HEK293 (cell line): ENCODE measurements around the gene ABCC2.
A peak's percentile ranks its signal among the peaks of the same experiment; 100 is the strongest.

Experiments
- CTCF ChIA-PET: fragments of 350-600 bp; formaldehyde crosslinking; extraction: SDS; loops from one replicate; lab custom pipeline; 2021; ENCODE audit warnings: antibody characterized with exemption; lab: Yijun Ruan, JAX
- POLR2A ChIA-PET: fragments of 300-600 bp; formaldehyde crosslinking; extraction: SDS; loops from one replicate; lab custom pipeline; 2020; ENCODE audit warnings: antibody characterized with exemption, inconsistent platforms; lab: Yijun Ruan, JAX
- H3K27ac ChIP-seq: fragments of 200-500 bp; sonication (Bioruptor generic); 2 replicates; pipeline ENCODE4 v1.5.1; 2014; ENCODE audit warnings: low read depth, low read length, control low read depth, inconsistent platforms; ENCODE audit errors: extremely low read depth
- H3K36me3 ChIP-seq, 2 experiments: fragments of 200-500 bp in 1 of 2; sonication (Bioruptor generic) in 1 of 2; 1 replicate in 1 of 2; 2 replicates in 1 of 2; pipeline ENCODE4 v1.5.1; 2014 to 2017; ENCODE audit warnings: inconsistent platforms in 2 of 2, low read length in 2 of 2; ENCODE audit not compliant: control insufficient read depth in 2 of 2, insufficient read depth in 1 of 2
- H3K4me1 ChIP-seq: fragments of 200-500 bp; sonication (Bioruptor generic); 2 replicates; pipeline ENCODE4 v1.5.1; 2014; ENCODE audit warnings: mild to moderate bottlenecking, low read length, inconsistent platforms; ENCODE audit not compliant: control insufficient read depth, insufficient read depth
- H3K4me3 ChIP-seq: 2 replicates; pipeline ENCODE4 v1.5.1; 2011; ENCODE audit warnings: low read depth, mild to moderate bottlenecking, control low read depth, low read length, moderate library complexity
- H3K9me3 ChIP-seq: fragments of 200-500 bp; sonication (Bioruptor generic); 2 replicates; pipeline ENCODE4 v1.5.1; 2014; ENCODE audit warnings: low read depth, low read length, inconsistent platforms; ENCODE audit not compliant: control insufficient read depth, insufficient read depth
- ZBTB17 ChIP-seq: fragments of 450-650 bp; formaldehyde crosslinking; IDR thresholded peaks from 2 replicates; pipeline ENCODE4 v1.5.1; 2016; ENCODE audit warnings: missing biosample characterization, missing genetic modification characterization
- ZIC2 ChIP-seq: fragments of 450-650 bp; formaldehyde crosslinking; IDR thresholded peaks from 2 replicates; pipeline ENCODE4 v1.5.1; 2016; ENCODE audit warnings: missing biosample characterization, missing genetic modification characterization
- ZNF121 ChIP-seq: fragments of 450-650 bp; formaldehyde crosslinking; IDR thresholded peaks from 2 replicates; pipeline ENCODE4 v1.5.1; 2016; ENCODE audit warnings: missing biosample characterization, missing genetic modification characterization
- ZNF184 ChIP-seq: fragments of 450-650 bp; IDR thresholded peaks from 2 replicates; pipeline ENCODE4 v1.5.1; 2018; ENCODE audit warnings: missing biosample characterization, mild to moderate bottlenecking, missing genetic modification characterization
- ZNF223 ChIP-seq: fragments of 450-650 bp; formaldehyde crosslinking; IDR thresholded peaks from 2 replicates; pipeline ENCODE4 v1.5.1; 2016; ENCODE audit warnings: missing biosample characterization, missing genetic modification characterization
- ZNF24 ChIP-seq: fragments of 450-650 bp; formaldehyde crosslinking; IDR thresholded peaks from 2 replicates; pipeline ENCODE4 v1.5.1; 2016; ENCODE audit warnings: missing biosample characterization, missing genetic modification characterization
- ZNF274 ChIP-seq, 2 experiments: fragments of 200-500 bp in 1 of 2; fragments of 450-650 bp in 1 of 2; sonication (Bioruptor generic) in 1 of 2; formaldehyde crosslinking in 1 of 2; IDR thresholded peaks; 2 replicates each; pipeline versions ENCODE4 v1.5.1 to v1.6.1; 2014 to 2016; ENCODE audit warnings: borderline replicate concordance in 1 of 2, inconsistent platforms in 1 of 2, low read length in 1 of 2, missing biosample characterization in 1 of 2, missing genetic modification characterization in 1 of 2
- ZNF335 ChIP-seq: fragments of 450-650 bp; formaldehyde crosslinking; conservative IDR thresholded peaks from 2 replicates; pipeline ENCODE4 v1.5.1; 2016; ENCODE audit warnings: missing biosample characterization, missing genetic modification characterization
- ZNF391 ChIP-seq: fragments of 450-650 bp; formaldehyde crosslinking; IDR thresholded peaks from 2 replicates; pipeline ENCODE4 v1.5.1; 2016; ENCODE audit warnings: low read depth, missing biosample characterization, missing genetic modification characterization, borderline replicate concordance
- ZNF510 ChIP-seq: fragments of 450-650 bp; formaldehyde crosslinking; IDR thresholded peaks from 2 replicates; pipeline ENCODE4 v1.5.1; 2018; ENCODE audit warnings: mild to moderate bottlenecking, missing genetic modification characterization, missing biosample characterization; ENCODE audit not compliant: insufficient replicate concordance
- ZNF513 ChIP-seq: fragments of 450-650 bp; IDR thresholded peaks from 2 replicates; pipeline ENCODE4 v1.5.1; 2018; ENCODE audit warnings: missing biosample characterization, missing genetic modification characterization
- ZNF530 ChIP-seq: fragments of 450-650 bp; formaldehyde crosslinking; IDR thresholded peaks from 2 replicates; pipeline ENCODE4 v1.5.1; 2016; ENCODE audit warnings: low read depth, missing biosample characterization, missing genetic modification characterization
- ZNF571 ChIP-seq: fragments of 450-650 bp; formaldehyde crosslinking; IDR thresholded peaks from 2 replicates; pipeline ENCODE4 v1.5.0; 2017; ENCODE audit warnings: missing biosample characterization, missing genetic modification characterization
- ZNF596 ChIP-seq: fragments of 450-650 bp; IDR thresholded peaks from 2 replicates; pipeline ENCODE4 v1.5.0; 2018; ENCODE audit warnings: missing biosample characterization, mild to moderate bottlenecking, missing genetic modification characterization, moderate library complexity
- TF ChIP-seq, protein P1 (sequence below): fragments of 450-650 bp; formaldehyde crosslinking; IDR thresholded peaks from 2 replicates; pipeline ENCODE4 v1.5.1; 2016; ENCODE audit warnings: missing biosample characterization, missing genetic modification characterization
- TF ChIP-seq, protein P2 (sequence below): fragments of 450-650 bp; formaldehyde crosslinking; IDR thresholded peaks from 2 replicates; pipeline ENCODE4 v1.5.1; 2016; ENCODE audit warnings: missing biosample characterization, missing genetic modification characterization

The ABCC2 gene

DNA sequence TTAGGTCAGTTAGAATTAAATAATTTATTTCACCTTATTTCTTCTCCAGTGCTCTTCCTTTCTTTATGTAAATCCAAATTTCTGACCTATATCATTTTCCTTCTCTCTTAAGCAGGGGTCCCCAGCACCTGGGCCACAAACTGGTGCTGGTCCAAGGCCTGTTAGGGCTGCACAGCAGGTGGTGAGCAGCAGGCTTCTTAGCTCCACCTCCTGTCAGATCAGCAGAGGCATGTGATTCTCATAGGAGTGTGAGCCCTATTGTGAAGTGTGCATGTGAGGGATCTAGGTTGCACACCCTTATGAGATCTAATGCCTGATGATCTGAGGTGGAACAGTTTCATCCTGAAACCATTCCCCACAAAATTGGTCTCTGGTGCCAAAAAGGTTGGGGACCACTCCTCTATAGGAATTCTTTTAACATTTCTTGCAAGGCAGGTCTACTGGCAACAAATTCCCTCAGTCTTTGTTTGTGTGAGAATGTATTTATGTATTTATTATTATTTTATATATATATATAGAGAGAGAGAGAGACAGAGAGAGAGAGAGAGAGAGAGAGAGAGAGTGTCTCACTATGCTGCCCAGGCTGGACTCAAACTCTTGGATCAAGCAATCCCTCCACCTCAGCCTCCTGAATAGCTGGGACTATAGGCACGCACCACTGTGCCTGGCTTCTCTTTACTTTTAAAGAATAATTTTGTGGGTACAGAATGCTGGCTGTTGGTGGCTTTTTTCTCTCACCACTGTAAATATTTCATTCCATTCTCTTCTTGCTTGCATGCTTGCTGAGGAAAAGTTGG is 4.3 kb upstream of the ABCC2 start:
- Histone ChIP-seq H3K36me3 (no peaks in the 10 kb centered on the region), H3K4me1 (peaks cover 13% of the 10 kb centered on the region), H3K27ac (no peak overlapping the region), H3K9me3 (no peaks in the 10 kb centered on the region), H3K4me3 (no peak overlapping the region)
- ChIA-PET POLR2A (no interaction called here), CTCF (interaction anchor here (0.9 to 1.1 kb wide), 2 partner anchors 46 to 268 kb away, joined by 3 read pairs; partner anchors contain the start of genes COX15 and CUTC)
- TF ChIP-seq, protein P1, sequence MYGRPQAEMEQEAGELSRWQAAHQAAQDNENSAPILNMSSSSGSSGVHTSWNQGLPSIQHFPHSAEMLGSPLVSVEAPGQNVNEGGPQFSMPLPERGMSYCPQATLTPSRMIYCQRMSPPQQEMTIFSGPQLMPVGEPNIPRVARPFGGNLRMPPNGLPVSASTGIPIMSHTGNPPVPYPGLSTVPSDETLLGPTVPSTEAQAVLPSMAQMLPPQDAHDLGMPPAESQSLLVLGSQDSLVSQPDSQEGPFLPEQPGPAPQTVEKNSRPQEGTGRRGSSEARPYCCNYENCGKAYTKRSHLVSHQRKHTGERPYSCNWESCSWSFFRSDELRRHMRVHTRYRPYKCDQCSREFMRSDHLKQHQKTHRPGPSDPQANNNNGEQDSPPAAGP (tag by site-specific recombination) = no peak
- TF ChIP-seq ZNF184 (tag by site-specific recombination) (no peak), ZNF596 (tag by site-specific recombination) (peak; percentile 82), ZIC2 (tag by site-specific recombination) (peak; percentile 26; the same call in 1 of the 2 replicates), ZNF510 (no peak), ZNF24 (tag by site-specific recombination) (no peak), ZNF391 (tag by site-specific recombination) (no peak), ZNF274 (IDR thresholded peaks at IDR 0.05; ENCODE audit: low read length) (no peak), ZNF274 (tag by site-specific recombination; IDR thresholded peaks at IDR 0.05; ENCODE audit: borderline replicate concordance) (no peak)
- TF ChIP-seq, protein P2, sequence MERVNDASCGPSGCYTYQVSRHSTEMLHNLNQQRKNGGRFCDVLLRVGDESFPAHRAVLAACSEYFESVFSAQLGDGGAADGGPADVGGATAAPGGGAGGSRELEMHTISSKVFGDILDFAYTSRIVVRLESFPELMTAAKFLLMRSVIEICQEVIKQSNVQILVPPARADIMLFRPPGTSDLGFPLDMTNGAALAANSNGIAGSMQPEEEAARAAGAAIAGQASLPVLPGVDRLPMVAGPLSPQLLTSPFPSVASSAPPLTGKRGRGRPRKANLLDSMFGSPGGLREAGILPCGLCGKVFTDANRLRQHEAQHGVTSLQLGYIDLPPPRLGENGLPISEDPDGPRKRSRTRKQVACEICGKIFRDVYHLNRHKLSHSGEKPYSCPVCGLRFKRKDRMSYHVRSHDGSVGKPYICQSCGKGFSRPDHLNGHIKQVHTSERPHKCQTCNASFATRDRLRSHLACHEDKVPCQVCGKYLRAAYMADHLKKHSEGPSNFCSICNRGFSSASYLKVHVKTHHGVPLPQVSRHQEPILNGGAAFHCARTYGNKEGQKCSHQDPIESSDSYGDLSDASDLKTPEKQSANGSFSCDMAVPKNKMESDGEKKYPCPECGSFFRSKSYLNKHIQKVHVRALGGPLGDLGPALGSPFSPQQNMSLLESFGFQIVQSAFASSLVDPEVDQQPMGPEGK = no peak

- Histone ChIP-seq H3K36me3 (no peaks in the 10 kb centered on the region), H3K27ac (no peak overlapping the region), H3K9me3 (no peaks in the 10 kb centered on the region), H3K4me3 (peak overlapping the region; percentile 9; the same call in 1 of the 2 replicates)
- ChIA-PET POLR2A (no interaction called here), CTCF (no interaction called here)
- TF ChIP-seq ZNF530 (tag by site-specific recombination) = no peak
- 0 out of 2 replicates have a peak, but pooled peaks have one; percentile 14 for TF ChIP-seq ZNF513 (tag by site-specific recombination)
- 0 out of 2 replicates have a peak, but pooled peaks have one; percentile 29 for TF ChIP-seq ZNF335
- TF ChIP-seq, all 188 proteins: peak for 2
- H3K4me1 ChIP-seq = peaks cover 13% of the 10 kb centered on the region
Measured at GRCh38 chr10:99779335-99779734, 3.1 kb upstream of the ABCC2 start.

- ChIA-PET CTCF (interaction anchor here (0.5 to 0.7 kb wide), 3 partner anchors 49 to 1337 kb away, joined by 3 read pairs; no protein-coding TSS in a partner anchor), POLR2A (no interaction called here)
- no peaks in the 10 kb centered on the region for H3K36me3 ChIP-seq
- H3K9me3 ChIP-seq = no peaks in the 10 kb centered on the region
- no peak overlapping the region for H3K4me3 ChIP-seq
- no peak overlapping the region for H3K27ac ChIP-seq
- TF ChIP-seq ZBTB17 (tag by site-specific recombination) (no peak), ZNF223 (tag by site-specific recombination) (no peak), ZNF571 (tag by site-specific recombination) (no peak), ZNF121 (peak; percentile 69)
- peaks cover 10% of the 10 kb centered on the region for H3K4me1 ChIP-seq
Measured at GRCh38 chr10:99781734-99782429, 558 bp upstream of the ABCC2 start.
